ENCODE data around the gene TRPM8.
"Not testable (repeated sequence)": the region's sequence is repeated elsewhere in the genome, so short reads cannot be mapped to it uniquely, and the experiment has no call there.

Gene TRPM8

GRCh38 chr2:233961905-233962304, 44.7 kb downstream of the TRPM8 start:
- TF ChIP-seq CTCF (IDR thresholded peaks at IDR 0.05; ENCODE audit: control insufficient read depth, extremely low read depth, insufficient read depth), result no peak
- H3K4me3 ChIP-seq (ENCODE audit: low read depth, low read length), result no peak overlapping the region
- DNase-seq (ENCODE audit: low read depth), result no peak

- no peak for DNase-seq (ENCODE audit: low read depth)
- no peak overlapping the region for H3K4me3 ChIP-seq (ENCODE audit: low read depth, low read length)
- TF ChIP-seq CTCF (IDR thresholded peaks at IDR 0.05; ENCODE audit: control insufficient read depth, extremely low read depth, insufficient read depth), result no peak
These were observed 47.4 kb downstream of the TRPM8 start for GRCh38 chr2:233964581-233964980.

GRCh38 chr2:233965032-233965603, 47.9 kb downstream of the TRPM8 start:
- TF ChIP-seq CTCF (IDR thresholded peaks at IDR 0.05; ENCODE audit: control insufficient read depth, extremely low read depth, insufficient read depth), result no peak
- DNase-seq (ENCODE audit: low read depth), result no peak
- H3K4me3 ChIP-seq (ENCODE audit: low read depth, low read length), result no peak overlapping the region

- H3K4me3 ChIP-seq (ENCODE audit: low read depth, low read length); DNase-seq (ENCODE audit: low read depth): not testable (repeated sequence)
These were observed 48.5 kb downstream of the TRPM8 start for GRCh38 chr2:233965646-233966045.

GRCh38 chr2:233966388-233966787, 49.2 kb downstream of the TRPM8 start:
- no peak for TF ChIP-seq CTCF (IDR thresholded peaks at IDR 0.05; ENCODE audit: control insufficient read depth, extremely low read depth, insufficient read depth)
- H3K4me3 ChIP-seq (ENCODE audit: low read depth, low read length), result no peak overlapping the region
- no peak for DNase-seq (ENCODE audit: low read depth)

GRCh38 chr2:233967164-233967563, 50.0 kb downstream of the TRPM8 start:
- DNase-seq (ENCODE audit: low read depth), result no peak
- H3K4me3 ChIP-seq (ENCODE audit: low read depth, low read length), result no peak overlapping the region
- TF ChIP-seq CTCF (IDR thresholded peaks at IDR 0.05; ENCODE audit: control insufficient read depth, extremely low read depth, insufficient read depth), result no peak

- no peak overlapping the region for H3K4me3 ChIP-seq (ENCODE audit: low read depth, low read length)
- no peak for TF ChIP-seq CTCF (IDR thresholded peaks at IDR 0.05; ENCODE audit: control insufficient read depth, extremely low read depth, insufficient read depth)
- no peak for DNase-seq (ENCODE audit: low read depth)
These were observed 51.4 kb downstream of the TRPM8 start for GRCh38 chr2:233968556-233968955.

GRCh38 chr2:233972460-233972859, 55.3 kb downstream of the TRPM8 start:
- not testable (repeated sequence) for H3K4me3 ChIP-seq (ENCODE audit: low read depth, low read length); DNase-seq (ENCODE audit: low read depth)

All from LNCaP clone FGC (cell line).